GM12891 (cell line): ENCODE data around the gene PELI3. TPM values are rescaled to one million over a fixed set of nuclear protein-coding genes. Genes with fewer than 3 reads are reported as not detected.

Experiments
- DNase-seq: peaks from one replicate; pipeline ENCODE4 v3.0.0; 2011; ENCODE audit warnings: low spot score; ENCODE audit not compliant: insufficient read length
- FAIRE-seq: peaks from 2 replicates; lab custom pipeline; 2011; peaks lifted over from hg19 to GRCh38; lab: Jason Lieb, UNC
- PAX5 ChIP-seq: IDR thresholded peaks from 2 replicates; pipeline ENCODE4 v1.6.1; 2011; ENCODE audit warnings: low read length, moderate library complexity, mild to moderate bottlenecking; ENCODE audit not compliant: insufficient read depth, severe bottlenecking
- POLR2A ChIP-seq: IDR thresholded peaks from 2 replicates; pipeline ENCODE4 v1.6.1; 2011; ENCODE audit warnings: low read depth, low read length, control low read depth
- POLR2AphosphoS5 ChIP-seq: IDR thresholded peaks from 2 replicates; pipeline ENCODE4 v1.6.1; 2011; ENCODE audit warnings: low read depth, low read length, control low read depth
- POU2F2 ChIP-seq: IDR thresholded peaks from 2 replicates; pipeline ENCODE4 v1.6.1; 2011; ENCODE audit warnings: low read depth, mild to moderate bottlenecking, control low read depth, low read length, moderate library complexity
- SPI1 ChIP-seq: IDR thresholded peaks from 2 replicates; pipeline ENCODE4 v1.6.1; 2011; ENCODE audit warnings: low read depth, low read length, control low read depth
- TAF1 ChIP-seq: IDR thresholded peaks from 2 replicates; pipeline ENCODE4 v1.6.1; 2011; ENCODE audit warnings: low read depth, low read length, control low read depth
- polyA plus RNA-seq: library from polyadenylated mRNA; unstranded; fragments of >200 nt; gene quantifications from one replicate; pipeline ENCODE4 v1.2.1, GENCODE V29; 2012; ENCODE audit warnings: low read depth, missing spikeins, inconsistent platforms; ENCODE audit not compliant: missing spikeins

PELI3 gene, protein sequence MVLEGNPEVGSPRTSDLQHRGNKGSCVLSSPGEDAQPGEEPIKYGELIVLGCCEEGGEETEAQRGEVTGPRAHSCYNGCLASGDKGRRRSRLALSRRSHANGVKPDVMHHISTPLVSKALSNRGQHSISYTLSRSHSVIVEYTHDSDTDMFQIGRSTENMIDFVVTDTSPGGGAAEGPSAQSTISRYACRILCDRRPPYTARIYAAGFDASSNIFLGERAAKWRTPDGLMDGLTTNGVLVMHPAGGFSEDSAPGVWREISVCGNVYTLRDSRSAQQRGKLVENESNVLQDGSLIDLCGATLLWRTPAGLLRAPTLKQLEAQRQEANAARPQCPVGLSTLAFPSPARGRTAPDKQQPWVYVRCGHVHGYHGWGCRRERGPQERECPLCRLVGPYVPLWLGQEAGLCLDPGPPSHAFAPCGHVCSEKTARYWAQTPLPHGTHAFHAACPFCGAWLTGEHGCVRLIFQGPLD
- 0.73 TPM for polyA plus RNA-seq

DNA sequence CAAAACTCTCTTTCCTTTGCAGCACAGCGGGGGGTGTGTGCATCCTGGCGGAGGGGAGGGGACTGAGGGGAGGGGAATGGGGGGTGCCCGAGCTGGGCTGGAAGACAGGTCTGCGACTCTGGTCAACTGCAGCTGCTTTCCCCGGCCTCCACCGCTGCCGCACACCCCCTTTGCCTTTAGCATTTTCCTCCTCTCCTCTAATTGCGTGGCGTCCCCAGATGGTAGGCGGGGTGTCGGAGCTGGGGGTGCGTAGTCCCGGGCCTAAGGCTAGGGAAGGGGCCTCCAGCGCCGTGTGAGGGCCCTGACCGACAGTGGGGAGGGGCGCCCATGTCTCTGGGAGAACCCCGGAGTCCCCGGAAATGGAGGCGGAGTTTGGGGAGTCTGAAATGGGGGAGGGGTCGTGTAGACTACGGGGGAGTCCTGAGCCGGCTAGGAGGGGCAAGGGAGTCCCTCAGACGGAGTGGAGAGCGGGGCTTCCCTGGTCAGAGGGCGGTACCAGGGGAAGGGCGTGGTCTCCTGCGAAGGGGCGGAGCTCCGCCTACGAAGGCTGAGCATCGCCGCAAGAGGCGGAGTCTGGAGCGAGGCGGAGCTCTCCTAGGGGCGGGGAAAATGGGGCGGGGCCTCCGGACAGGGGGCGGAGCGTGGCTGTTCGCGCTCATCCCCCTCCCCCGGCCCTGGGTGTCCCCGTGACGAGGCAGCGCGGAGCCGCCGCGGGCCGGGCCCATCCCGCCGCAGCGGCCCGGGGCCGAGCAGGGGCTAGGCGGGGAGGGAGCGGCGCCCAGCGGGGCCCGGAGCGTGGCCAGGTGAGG lies at the start of gene PELI3:
Gene PELI3, plus strand, starts transcription at position 681 of the 809 bp plus-strand sequence. CDS start 1,224 bp downstream, outside the sequence.
- DNase-seq (peak; percentile 93), FAIRE-seq (peak; percentile 97)
- TF ChIP-seq POU2F2 = no peak
- TF ChIP-seq TAF1 = no peak
- no peak for TF ChIP-seq POLR2AphosphoS5
- TF ChIP-seq POLR2A = no peak
- no peak for TF ChIP-seq SPI1
- no peak for TF ChIP-seq PAX5

DNA sequence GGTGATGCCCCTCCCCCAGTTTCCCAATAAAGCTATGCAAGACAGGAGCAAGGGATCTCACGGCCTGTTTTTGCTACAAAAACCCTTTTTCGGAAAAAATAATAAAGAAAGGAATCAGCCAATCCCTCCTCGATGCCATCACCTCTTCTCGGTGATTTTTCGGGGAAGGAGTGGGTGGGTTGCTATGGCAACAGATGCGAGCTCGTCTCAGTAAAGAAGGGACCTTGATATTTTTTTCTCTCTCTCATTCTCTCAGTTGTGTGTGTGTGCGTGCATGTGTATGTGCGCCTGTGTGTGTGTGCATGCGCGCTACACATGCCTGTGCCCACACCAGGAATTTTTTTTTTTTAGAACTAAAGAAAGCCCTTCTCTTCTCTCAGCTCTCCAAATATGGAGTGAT lies 49.7 kb upstream of the PELI3 start:
- DNase-seq (no peak), FAIRE-seq (no peak)
- no peak for TF ChIP-seq SPI1
- TF ChIP-seq POLR2AphosphoS5 = no peak
- no peak for TF ChIP-seq PAX5
- no peak for TF ChIP-seq POU2F2
- no peak for TF ChIP-seq POLR2A
- no peak for TF ChIP-seq TAF1

DNA sequence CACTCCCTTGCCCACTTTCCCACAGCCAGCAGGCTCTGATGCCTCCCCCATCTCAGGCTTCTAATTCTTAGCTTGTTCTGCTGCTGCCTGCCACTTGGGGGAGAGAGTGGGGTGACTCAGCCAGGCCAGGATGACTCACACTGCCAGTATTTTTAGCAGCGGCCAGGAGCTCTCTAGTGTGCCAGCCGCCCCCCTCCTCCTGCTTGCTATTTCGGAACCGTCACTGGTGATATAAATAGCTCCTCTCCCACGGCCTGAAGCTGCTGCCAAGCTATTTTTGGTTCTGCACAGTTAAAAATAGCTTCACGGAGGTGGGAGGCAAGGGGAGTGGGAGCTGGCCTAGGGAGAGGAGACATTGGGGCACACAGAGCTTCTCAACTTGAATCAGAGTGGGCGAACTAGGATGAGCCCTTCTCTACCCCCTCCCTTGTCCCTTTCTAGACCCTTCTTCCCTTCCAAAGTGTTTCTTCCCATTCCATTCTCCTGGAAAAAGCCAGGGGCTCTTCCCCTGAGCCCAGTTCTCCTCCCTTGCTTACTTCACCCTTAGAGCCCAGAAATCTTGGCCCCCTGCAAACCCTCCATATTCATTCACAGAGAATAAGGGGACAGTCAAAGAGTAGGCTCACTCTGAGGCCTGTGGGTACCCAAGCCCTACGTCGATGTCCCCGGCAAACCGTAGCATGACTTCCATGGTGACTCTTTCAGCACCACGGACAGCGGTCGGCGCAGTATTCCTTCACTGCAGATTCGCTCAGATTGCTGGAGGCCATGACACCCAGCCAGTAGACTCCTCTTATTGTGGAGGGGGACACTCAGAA lies 48.3 kb upstream of the PELI3 start:
- FAIRE-seq (no peak), DNase-seq (peak; percentile 49)
- TF ChIP-seq POU2F2 (no peak), POLR2AphosphoS5 (no peak), POLR2A (no peak), PAX5 (no peak), TAF1 (no peak), SPI1 (no peak)

DNA sequence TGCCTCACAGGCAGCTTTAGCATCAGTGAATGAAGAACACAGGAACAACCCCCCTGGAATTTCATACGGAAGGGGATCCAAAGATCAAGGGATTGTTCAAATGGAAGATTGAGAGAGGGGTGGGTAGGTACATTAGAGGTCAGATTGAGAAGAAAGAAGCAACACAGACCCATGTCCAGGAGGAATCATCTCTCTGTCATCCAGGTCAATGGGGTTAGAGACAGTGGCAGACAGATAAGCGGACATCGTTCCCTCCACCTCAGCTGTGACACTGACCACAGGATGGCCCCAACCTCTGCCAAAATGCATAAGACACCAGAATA lies 47.8 kb upstream of the PELI3 start:
- DNase-seq (no peak), FAIRE-seq (no peak)
- TF ChIP-seq PAX5 (no peak), TAF1 (no peak), POU2F2 (no peak), POLR2A (no peak), SPI1 (no peak)

DNA sequence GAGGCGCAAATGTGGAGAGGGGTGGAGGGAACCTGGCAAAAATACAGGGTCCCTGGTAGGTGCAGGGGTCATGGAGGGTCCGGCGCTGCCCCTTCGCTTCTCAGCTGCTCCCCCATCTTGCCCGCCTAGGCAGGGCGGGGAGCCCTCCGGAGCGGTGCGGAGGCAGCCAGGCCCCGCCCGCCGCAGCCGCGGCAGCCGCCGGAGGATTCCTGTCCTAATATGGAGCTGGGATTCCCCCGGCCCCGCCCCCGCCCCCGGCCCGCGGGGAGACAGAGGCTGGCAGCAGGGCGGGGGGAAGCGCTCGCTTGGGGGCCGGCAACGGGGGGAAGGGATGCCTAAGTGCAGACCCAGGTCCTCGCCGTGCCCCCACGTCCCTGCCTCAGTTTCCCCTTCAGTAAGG lies 46.9 kb upstream of the PELI3 start:
- no peak for DNase-seq
- no peak for FAIRE-seq
- no peak for TF ChIP-seq POU2F2
- no peak for TF ChIP-seq POLR2AphosphoS5
- TF ChIP-seq TAF1 = no peak
- no peak for TF ChIP-seq SPI1
- no peak for TF ChIP-seq PAX5
- no peak for TF ChIP-seq POLR2A

DNA sequence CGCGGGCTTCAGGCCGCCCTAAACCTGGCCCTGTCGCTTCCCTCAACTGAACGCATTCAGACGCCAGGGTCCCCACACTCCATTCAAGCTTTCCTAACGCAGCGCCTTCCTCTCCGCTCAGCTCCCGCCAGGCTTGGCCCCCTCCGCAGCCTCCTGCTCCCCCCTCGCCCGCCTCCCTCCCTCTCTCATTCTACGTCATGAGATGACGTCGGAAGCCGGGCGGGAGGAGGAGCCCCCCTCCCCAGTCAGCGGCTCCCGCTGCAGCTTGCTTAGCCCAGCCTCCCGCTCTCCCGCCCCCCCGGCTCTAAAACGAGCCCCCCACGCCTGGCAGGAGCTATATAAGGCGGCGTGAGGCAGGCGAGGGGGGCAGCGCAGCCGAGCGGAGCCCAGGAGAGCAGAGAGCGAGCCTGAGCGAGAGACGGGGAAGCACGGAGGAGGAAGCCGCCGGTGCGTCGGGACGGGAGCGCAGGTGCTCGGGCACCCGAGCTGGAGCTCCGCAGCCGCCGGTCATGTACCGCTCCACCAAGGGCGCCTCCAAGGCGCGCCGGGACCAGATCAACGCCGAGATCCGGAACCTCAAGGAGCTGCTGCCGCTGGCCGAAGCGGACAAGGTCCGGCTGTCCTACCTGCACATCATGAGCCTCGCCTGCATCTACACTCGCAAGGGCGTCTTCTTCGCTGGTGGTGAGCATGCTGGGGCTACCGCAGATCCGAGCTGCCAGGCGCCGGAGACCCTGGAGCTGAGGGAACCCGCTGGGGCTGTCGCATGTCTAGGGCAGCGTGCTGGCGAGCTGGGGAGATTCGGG lies 45.8 kb upstream of the PELI3 start, which contains the start of gene NPAS4:
Gene NPAS4, plus strand, starts transcription at position 365 of the 806 bp plus-strand sequence. Its CDS starts 145 bp downstream, at position 510.
- no peak for FAIRE-seq
- TF ChIP-seq POLR2AphosphoS5 (no peak), SPI1 (no peak), TAF1 (no peak), POLR2A (no peak)

DNA sequence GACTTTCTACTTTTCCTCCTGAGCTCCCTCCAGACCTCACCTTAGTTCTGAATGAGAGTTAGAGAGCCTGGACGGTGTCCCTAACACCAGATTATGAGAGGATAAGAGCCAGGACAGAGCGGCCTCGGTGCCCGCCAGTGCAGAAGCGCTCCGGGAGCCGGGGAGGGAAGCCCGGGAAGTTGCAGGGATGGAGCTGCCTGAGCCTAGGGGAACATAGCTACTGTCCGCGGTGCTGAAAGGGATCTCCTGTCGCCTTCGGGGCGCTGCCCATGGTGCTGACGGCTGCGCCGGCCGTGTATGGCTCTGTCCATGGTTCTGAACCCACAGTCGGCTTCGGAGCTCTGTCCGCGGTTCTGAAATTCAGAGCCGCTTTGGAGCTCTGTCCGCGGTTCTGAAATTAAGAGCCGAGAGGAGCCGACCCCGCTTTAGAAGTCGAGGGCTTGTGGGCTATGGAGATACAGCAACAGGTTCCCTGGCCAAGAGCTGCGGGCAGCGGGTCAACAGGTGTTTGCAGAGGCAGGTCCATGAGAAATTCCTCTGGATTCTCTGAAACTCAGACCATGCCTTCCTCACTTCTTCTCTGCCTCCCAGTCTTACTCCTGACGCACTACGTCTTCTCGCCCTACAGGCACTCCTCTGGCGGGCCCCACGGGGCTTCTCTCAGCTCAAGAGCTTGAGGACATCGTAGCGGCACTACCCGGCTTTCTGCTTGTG lies 45.1 kb upstream of the PELI3 start:
- FAIRE-seq (peak; percentile 87), DNase-seq (peak; percentile 86)
- TF ChIP-seq SPI1 (peak; percentile 56), POU2F2 (peak; percentile 73; the same call in 1 of the 2 replicates), POLR2A (no peak), PAX5 (peak; percentile 27)

More for the DNA sequence above, 45.8 kb upstream of the PELI3 start, which contains the start of gene NPAS4:
- no peak for DNase-seq

DNA sequence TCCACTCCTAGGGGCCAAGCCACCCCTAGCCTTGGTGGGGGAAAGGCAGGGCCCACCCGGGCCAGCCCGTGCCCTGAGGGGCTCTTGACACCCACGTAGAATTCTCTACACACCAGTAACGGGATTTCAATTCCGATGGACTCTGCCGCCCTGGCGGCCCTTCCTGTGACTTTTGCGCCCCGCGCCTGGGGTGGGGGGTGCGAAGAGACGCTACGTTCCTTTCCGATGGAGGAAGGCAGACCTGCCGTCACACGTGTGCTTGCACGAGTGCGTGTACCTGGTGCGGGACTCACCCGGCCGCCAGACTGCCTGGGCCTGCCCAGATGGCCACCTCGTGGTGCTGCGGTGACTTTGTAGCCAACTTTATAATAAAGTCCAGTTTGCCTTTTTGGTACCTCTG lies 40.4 kb upstream of the PELI3 start:
- DNase-seq = no peak
- TF ChIP-seq POLR2AphosphoS5 (no peak), POU2F2 (no peak), POLR2A (no peak), SPI1 (no peak), PAX5 (no peak), TAF1 (no peak)
- no peak for FAIRE-seq
